Stimulated activated CD4-positive, alpha-beta T cell treated with anti-CD3 and anti-CD28 coated beads, Interleukin-1b, Interleukin-23, amount 100 ng/mL, for 1 hour (primary cell): ENCODE data around the gene FHL3.

Source experiments
- DNase-seq, 2 donors: peaks; one replicate each; pipeline ENCODE4 v3.0.0-alpha.2; 2020; ENCODE audit warnings: low read depth in 2 of 2

Gene FHL3, protein sequence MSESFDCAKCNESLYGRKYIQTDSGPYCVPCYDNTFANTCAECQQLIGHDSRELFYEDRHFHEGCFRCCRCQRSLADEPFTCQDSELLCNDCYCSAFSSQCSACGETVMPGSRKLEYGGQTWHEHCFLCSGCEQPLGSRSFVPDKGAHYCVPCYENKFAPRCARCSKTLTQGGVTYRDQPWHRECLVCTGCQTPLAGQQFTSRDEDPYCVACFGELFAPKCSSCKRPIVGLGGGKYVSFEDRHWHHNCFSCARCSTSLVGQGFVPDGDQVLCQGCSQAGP

DNA sequence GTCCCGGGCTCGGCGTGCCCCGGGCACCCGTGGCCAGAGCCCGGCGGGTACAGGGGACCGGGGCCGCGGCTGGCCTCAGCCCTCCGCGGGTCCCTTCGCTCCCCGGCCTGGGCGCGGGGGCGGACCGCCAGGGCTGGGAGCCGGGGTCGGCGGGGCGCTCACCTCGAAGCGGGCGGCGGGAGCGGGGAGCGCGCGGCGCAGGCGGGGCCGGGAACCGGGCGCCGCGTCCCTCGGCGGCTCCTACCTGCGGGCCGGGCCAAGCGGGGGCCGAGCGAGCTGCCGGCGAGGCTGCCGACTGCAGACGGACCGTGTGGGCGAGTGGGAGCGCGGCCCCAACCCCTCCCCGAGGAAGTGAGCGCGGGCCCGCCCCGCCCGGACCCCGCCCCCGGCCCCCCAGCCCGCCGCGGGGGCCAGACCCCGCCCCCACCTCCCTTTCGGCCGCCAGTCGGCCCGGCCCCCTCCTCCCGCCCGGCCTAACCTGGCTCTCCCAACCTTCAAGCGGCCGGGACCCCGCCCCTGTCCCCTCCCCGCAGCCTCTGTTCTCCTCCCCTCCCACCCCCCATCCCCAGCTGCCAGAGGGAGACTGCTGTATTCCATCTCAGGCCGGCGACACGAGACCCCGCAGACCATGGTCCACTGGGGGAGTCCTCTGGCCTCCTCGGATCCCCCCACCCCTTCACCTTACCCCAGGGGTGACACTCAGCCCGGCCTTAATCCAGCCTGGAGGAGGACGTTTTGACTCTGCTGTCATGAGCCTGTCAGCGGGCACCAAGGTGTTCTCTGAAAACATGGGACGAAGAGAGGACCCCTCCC is at the start of gene FHL3:
Gene FHL3, minus strand, starts transcription at position 320 of the 813 bp plus-strand sequence. CDS start 6,102 bp downstream, outside the sequence.
- no peak for DNase-seq

DNA sequence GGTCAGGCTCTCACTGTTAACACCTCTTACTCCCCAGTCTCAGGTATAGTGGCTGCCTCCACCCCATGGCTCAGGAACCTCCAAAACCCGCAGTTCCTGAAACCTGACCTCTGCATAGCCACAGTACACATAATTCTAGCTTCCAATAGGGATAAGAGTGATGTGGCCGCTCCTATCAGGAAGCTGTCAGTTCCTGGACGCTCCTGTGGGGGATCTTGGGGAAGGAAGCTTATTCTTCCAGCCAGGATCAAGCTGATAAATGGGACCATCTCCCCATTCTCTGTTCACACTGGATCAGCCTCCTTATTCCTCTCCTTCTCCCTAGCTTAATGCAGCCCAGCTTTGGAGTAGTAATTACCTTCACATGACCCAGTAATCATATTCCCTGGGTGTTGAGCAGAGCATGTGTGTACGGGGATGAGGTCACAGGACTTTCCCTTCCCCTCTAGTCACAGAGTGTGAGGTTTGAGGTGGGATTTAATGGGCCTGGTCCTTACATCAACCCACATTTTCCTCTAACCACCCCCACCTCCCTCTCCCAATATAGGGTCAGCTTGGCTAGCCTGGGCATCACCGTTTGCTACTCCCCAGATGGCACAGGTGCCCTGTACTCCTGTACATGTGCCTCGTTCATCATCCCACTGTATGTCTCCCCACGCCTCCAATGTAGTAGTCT is 48.2 kb upstream of the FHL3 start:
- no peak for DNase-seq

DNA sequence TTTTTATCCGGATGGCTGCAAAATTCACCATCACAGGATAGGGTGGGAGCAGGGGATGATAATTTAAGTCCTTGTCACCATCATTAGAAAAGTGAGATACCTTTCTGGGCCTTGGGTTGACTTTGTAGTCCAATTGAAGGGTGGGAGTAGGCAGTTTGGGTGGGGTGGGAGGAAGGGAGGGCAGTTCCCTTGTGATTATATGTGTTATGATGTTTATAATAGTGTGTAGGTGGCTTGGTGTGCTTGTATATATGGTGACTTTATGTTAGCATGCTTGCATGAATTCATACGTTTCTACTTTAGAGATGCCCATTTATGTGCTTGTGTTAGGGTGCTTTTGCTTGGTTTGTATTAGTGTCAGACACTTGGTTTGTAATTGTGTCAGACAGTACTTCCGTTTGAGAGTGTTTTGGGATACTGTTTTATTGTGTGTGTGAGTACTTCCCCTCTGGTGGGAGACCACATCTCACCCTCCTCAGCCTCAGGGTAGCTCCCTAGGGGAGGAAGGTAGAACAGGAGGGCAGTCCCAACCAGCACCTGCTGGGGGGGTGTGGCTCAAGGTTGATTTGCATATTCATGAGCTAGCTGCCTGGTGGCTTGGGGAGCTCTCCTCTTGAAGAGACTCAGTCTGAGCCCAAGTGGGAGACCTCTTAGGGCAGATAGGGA is 47.6 kb upstream of the FHL3 start:
- no peak for DNase-seq

DNA sequence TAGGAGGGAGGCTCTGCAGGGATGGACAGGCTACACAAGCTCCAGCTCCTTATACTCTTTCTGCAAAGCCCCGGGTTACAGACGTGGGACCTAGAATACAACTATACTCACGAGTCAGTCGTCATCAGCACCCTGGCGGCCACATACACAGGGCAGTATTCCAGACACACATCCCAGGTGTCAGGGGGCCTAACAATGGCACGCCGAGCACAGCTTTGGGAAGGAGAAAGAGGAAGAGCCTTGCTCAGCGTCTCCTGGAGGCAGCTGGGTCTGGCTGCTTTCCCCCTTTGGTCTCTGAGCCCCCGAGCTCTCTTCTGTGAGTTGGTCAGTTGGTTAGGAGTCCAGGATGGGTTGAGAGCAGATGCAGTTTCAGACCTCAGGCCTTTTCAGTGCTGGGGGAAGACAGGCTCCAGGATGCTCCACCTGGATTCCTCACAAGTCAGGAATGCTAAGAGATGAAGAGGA is 45.8 kb upstream of the FHL3 start:
- no peak for DNase-seq

DNA sequence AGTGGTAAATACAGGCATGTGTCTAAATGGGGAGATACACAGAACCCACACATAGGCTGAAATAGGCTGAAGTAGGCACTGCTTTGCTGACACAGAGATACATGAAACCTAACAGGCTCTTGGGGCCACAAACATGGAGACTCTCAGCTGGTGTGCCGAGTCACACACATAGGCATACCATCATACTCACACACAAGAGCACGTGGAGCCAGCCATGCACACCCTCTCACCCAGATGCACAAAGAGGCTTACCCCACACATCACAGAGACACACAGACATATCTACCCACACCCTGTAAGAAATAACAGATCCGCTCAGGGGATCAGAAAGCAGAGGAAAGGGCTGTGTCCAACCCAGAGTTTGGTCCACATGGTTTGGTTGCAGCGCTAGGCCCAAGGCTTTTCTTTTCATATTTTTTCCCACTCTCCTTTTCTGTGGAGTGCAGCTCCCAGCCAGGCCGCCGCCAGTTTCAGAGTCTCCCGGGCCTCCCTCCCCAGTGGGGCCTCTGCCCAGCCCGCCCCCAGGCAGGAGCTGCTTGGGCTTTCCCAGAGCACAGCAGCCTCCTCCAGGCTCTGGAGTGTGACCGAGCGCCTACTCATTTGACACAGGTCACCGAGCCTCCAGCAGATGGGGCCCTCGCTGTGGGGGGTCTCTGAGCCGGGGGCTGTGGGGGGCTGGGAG is 45.2 kb upstream of the FHL3 start:
- DNase-seq, result no peak

DNA sequence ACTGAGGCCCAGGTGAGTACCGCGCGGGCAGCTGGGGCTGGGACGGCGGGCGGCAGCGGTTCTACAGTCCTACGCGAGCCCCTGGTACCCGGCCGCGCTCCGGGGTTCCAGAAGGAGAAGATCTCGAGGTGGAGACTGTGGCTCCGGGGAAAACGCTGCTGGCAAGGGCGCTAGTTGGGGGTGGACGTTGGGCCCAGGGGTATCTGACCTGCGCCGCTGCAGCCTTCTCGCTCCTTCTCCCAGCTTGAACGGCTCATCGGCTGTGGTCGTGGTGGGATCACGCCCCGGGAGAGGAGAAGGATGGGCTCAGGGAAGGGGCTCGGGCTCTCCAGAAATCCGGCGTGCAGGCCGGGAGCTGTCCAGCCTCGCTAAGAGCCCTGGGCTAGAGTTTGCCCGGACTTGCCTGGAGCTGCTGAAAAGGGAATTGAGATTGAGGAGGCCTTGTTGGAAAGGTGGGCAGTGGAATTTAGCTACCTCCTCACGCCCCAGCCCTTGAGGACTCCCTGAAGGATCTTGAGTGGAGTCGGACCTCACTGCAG is 42.4 kb upstream of the FHL3 start:
- DNase-seq, result no peak

DNA sequence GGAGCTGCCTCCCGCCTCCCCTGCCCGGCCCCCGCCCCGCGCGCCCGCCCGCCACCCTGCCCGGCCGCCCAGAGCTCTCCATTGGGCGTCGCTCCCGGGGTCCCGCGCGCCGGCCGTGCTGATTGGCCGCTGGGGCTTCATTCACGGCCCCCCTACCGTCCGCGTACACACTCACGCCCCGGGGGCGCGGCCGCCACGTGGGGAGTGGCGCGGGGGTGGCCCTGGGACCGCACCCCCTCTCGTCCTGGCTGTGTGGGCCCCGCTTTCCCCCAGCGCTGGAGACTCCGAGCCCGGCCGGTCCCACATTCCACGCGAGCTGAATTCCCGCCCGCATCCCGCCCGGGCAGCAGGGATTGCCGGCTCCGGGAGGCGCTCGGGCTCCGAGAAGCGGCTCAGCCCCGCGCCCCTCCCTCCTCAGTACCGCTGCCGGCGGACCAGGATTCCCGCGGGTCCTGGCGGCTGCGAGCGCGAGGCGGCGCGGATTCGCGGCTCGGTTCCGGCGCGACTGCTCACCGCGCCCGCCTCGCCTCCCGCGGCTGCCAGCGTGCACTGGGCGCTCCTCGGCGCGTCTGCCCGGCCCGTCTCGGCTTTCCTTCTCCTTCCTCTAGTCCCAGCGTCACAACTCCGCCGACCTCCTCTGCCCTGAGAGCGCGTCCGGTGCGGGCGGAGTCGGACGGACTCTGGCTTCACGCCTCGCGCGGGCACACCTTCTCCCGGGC is 41.7 kb upstream of the FHL3 start:
- DNase-seq, result peak; percentile 38 to 64

DNA sequence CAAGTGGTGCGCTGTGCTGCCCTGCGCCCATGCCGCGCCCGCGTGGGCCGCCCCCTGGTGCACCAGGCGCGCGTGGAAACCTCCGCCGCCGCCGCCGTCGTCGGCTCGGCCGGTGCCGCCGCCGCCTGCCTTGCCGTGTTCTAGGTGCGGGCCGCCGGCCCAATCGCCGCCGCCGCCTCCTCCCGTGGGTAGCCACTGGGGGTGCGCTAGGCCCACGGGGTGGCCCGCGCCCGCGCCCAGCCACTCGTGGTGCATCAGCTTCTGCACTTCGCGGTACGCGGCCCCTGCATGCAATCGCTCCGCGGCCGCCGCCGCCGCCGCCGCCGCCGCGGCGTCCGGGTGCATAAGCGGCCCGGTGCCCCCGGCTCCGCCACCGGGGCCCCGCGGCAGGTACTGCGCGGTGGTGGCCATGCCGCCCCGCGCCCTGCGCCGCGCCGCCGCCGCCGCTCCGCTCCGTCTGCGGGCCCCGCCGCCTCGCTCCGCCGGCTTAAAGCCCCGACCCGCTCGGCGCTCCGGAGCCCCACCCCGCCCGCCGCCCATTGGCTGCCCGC is 41.1 kb upstream of the FHL3 start, which contains the start of gene POU3F1:
Gene POU3F1, minus strand, starts transcription at position 461 of the 551 bp plus-strand sequence. Its CDS starts 50 bp downstream, at position 411.
- no peak for DNase-seq

DNA sequence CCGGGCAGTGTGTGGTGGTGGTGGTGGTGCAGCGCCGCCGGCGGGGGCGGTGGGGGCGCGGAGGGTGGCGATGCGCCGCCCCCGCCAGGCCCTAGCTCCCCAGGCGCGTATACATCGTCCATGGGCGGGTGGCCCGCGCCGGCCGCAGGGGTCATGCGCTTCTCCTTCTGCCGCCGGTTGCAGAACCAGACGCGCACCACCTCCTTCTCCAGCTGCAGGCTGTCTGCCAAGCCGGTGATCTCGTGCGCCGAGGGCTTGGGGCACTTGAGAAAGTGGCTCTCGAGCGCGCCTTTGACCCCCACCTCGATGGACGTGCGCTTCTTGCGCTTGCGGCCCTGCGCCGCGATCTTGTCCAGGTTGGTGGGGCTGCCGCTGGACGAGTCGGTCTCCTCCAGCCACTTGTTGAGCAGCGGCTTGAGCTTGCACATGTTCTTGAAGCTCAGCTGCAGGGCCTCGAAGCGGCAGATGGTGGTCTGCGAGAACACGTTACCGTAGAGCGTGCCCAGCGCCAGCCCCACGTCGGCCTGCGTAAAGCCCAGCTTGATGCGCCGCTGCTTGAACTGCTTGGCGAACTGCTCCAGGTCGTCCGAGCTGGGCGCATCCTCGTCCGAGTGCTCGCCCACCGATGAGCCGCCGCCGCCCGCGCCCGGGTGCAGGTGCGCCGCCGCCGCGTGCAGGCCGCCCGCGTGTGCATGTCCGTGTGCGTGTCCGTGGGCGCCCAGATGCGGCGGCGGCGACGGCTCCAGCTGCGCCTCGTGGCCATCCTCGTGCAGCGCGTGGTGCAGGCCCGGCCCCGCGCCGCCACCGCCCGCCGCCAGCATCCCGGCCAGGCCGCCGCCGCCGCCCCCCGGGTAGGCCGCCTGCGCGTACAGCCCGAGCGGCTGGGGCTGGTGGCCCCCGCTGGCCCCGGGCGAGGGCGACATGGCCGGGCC is 40.4 kb upstream of the FHL3 start:
- no peak for DNase-seq

DNA sequence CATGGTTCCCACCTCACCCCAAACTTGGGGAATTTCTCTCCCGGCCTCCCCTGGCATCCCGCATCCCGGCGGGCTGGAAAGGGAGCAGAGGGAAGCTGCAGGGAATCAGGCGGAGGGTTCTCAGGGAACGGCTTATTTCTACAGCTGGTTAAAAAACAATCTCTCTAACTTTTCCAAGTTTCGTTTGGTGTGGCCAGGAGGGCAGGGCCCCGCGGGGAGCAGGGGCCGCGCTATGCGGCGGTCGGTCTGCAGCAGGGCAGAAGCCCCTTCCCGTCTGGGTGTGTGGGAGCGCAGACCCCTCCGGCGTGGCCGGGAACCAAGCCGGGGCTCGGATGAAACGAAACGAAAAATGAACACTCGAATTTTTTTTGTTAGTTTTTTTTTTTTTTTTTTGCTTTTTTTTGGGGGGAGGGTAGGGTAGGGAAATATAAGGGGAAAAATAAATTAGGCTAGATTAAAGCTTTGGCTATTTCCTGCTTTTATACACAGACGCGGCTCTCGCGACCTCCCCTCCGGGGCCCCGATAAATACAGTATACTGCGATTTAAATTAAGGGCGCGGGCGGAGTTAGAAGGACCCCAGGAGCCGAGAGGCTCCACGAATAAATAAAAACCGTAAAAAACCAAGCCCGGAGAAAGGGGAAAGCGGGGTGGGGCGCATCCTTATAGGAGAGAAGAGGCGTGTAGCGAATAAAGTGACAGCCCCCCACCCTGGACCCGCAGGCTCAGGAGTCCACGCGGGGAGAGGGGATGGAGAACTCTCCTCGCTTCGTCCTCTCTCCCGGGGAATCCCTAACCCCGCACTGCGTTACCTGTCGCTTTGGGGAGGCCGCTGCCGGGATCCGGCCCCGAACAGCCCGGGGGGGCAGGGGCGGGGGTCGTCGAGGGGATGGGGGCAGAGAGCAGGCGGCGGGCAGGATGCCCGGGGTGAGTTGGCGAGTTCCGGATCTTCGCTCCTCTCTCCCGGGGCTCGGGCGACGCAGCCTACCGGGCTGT is 39.2 kb upstream of the FHL3 start:
- no peak for DNase-seq

DNA sequence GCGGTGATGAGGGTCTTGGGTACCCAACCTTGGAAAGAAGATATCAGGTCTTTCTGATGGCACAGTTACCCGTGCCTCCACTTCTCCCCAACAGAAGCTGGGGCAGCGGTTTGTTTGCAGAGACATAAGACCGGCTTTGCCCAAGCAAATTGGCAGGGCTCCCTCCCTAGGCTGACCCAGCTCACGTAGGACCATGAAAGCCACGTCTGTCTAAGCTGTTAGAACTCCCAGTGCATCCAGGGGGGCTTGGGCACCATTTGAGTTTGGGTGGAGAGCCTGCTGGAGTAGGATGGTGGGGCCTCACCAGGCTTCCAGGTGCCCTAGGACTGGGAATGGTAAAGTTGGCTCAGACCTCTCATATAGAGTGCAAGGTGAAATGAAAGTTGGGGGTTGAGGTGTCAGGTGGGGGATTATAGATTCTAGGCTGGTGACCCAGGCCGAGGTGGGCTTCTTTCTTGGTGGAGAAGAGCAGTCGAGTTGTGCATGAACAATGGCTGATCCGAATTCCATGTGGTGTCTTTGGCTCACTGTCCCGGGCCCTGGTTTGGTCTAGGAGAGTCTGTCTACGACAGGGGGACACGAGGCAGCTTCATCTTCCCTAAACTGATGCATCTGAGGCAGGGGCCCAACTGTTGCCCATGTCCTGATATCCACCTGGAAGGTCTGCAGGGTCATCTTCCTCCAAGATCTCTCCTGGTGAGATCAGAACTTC is 37.9 kb upstream of the FHL3 start:
- no peak for DNase-seq

DNA sequence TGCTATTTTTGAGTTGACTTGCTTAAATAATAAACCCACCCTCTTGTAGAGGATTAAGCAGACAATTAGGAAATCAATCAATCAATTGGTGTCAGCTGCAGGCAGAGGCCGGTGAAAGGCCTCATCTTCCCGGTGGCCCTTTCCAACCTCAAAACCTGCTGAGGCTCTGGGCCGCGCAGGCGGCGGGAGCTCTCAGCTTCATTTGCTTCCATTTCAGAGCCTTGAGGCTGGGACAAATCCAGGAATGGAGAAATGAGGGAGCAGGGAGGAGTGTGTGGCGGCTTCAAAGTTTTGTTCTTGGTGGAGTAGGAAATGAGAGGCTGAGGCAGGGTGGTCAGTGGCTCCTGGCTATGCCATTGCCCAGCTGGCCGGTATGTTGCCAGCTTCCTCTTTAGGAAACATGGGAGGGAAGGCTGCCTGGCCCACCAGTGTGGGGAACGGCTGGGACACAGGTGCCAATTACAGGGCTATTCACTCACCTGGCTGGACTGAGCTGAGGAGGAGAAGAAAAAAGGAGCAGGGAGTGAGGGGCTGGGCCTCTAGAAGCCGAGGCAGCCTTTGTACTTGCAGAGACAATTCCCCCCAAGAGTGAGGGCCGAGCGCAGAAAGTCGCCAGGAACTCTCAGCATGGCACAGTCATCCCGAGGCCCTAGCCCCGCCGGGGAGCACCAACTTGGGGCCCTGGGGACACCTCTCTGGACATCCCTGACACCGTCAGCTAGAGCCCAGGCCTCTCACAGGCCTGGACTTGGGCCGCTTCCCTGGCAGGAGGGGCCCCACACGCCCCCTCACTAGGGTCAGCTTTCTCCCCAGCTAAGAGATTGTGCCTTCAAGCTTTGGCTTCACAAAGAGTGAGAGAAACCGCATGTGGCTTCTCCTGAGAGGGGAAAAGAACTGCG is 36.9 kb upstream of the FHL3 start:
- no peak for DNase-seq

DNA sequence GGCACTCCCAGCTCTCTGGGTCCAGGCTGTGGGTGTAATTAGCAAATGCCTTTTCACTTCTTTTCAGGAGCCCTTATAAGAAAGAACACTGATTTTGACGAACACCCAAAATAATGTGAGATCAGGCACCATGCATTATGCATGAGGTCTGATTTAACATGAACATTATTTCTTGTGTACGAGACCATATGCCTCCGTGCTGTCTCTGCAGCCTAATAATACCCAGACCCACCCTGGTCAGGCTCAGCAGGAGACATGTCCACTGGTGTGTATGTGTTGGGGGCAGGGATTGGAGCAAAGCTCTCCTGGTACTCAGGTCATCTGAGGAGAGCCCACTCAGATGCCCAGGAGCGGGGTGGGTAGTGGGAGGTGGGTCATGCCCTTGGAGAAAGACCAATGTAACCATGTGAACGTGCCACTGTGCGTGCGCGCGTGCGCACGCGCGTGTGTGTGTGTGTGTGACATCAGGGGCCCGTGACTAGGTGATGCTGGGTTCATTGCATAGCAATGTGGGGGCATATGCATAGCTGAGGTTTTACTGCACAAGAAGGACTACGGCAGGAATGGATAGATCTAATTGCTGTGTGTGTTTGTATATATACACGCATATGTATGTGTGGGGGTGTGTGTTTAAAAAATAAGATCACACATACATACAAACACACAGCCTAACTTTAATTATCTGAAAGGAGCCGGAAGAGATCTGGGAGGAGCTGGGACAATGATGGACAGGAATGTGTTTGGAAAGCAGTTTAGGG is 34.2 kb upstream of the FHL3 start:
- no peak for DNase-seq

DNA sequence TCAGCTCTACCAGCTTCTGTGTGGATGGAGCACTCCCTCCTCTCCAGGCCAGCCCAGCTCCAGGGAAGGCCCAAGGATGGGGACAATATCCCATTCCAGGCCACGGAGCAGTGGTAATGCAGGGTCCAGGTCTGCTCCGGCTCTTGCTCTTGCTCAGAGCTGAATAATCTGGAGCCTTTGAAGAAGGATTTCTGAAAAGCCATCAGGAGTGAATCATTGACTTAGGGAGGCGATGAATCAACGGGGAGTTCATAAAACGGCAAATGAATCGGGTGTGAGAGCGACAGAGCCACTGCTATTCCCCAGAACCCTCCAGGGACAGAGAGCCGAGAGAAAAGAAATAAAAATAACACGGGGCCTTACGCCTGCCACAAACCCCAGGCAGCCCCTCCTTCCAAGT is 33.5 kb upstream of the FHL3 start:
- no peak for DNase-seq

DNA sequence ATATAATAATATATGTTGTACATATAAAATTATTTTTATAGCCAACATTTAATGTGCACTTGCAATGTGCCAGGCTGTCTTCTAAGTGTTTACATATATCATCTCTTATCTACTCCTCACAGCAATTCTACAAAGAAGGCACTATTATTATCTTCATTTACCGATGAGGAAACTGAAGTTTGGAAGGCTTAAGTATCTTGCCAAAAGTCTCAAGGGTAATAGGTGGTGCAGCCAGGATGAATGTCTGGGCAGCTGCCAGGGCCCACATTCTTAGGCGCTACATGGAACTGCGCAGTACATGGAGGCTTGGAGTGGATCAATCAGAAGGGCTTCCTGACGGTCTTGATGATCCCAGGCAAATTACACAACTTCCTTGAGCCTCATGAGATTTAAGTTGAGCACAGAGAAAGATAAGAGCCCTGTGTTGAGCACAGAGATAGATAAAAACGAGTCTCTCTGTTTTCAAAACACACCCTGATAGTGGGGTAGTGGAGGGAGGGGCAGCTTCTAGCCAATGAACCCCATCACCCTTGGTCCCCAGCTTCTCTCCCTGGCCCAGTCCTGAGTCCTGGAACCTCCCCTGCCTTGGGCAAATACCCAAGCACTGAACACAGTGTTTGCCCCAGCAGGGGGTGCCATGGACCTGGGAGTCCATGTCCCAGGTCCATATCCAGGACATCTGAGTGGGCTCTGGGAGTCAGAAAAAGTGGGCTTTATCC is 32.1 kb upstream of the FHL3 start:
- DNase-seq, result no peak
